ENCODE data around the gene SMC1B.
"Not testable (repeated sequence)": the region's sequence is repeated elsewhere in the genome, so short reads cannot be mapped to it uniquely, and the experiment has no call there.

The SMC1B gene

GRCh38 chr22:45421349-45422055 is 8.1 kb upstream of the SMC1B start:
- DNase-seq: no peak

DNA sequence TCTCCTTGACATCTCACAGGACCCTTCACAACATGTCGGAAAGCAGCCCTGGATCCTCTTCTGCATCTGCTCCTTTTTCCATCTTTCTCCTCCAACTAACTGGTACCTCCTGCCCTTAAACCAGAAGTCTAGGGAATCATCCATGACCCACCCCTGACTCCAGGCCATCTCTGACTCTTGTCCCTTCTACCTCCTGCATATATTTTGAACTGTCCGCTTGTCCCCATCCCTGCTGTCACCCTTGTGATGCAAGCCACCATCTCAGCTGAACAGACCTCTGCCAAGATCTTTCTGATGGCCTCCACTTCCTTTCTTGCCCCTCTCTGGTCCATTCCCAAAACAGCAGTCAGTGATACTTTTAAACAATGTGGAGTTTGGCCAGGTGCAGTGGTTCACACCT is 7.1 kb upstream of the SMC1B start:
- DNase-seq: no peak

GRCh38 chr22:45420011-45420410 is 6.6 kb upstream of the SMC1B start:
- no peak for DNase-seq

GRCh38 chr22:45418770-45419138 is 5.4 kb upstream of the SMC1B start:
- no peak for DNase-seq

- DNase-seq: no peak
Observed at GRCh38 chr22:45418056-45418769, 4.8 kb upstream of the SMC1B start.

GRCh38 chr22:45413013-45413367 is 409 bp downstream of the SMC1B start:
- no peak for DNase-seq

DNA sequence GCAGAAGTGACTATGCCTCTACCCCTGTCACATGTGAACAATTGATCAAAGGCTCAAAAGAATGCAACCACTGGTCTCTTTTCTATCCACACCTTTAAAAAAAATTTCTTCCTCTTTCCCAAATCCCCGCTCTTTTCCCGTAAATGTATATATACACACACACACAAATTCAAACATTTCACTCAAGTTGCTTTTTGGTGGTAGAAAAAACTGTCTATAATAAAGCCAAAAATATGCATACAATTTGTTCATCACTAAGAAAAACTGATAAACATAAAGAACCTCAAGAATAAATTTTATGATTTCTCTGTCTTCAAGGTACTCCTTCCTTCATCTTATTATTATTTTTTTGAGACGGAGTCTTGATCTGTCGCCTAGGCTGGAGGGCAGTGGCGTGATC is 5.6 kb downstream of the SMC1B start:
- no peak for DNase-seq

DNA sequence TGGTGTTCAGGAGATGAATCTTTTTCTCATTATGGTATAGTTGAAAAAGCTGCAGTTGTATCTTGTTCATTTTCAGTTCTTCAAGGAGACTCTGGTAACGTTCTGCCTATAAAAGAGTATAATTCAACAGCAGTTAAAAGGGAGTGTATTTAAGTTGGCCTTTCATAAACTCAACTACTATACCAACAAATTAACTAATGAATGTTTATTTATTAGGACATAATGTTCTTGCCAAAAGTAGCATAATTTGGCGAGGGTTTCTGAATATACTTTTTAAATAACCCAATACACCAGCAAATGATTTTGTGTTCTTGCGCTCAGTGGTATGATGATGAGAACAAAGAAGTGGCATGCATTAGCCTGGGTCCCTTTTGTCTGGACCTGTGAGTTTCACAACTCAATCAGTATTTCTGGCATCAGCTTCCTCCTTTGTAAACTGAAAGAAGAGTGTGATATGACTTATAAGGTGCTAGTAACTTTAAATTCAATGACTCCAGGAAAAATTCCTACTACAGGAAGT is 10.9 kb downstream of the SMC1B start:
- DNase-seq: no peak

- DNase-seq: no peak
Observed at GRCh38 chr22:45399712-45400445, 13.5 kb downstream of the SMC1B start.

- DNase-seq: no peak
Observed at GRCh38 chr22:45398214-45398613, 15.2 kb downstream of the SMC1B start.

DNA sequence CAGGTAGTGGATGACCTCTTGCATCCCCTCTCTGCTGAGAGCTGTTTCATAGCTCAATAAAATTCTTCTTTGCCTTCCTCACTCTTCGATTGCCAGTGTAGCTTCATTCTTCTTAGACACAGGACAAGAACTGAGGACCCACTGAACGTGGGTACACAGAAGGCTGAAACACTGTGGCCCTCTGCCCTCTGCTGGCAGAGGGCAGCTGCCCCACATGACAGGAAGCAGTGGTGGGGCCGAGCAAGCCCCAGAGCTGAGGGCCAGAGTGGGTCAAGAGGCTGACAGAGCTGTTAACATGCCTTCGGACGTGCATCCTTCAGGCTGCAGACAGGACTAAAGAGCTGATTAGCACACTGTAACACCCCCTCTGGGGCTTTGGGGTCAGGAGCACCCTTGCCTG is 15.6 kb downstream of the SMC1B start:
- DNase-seq: no peak

DNA sequence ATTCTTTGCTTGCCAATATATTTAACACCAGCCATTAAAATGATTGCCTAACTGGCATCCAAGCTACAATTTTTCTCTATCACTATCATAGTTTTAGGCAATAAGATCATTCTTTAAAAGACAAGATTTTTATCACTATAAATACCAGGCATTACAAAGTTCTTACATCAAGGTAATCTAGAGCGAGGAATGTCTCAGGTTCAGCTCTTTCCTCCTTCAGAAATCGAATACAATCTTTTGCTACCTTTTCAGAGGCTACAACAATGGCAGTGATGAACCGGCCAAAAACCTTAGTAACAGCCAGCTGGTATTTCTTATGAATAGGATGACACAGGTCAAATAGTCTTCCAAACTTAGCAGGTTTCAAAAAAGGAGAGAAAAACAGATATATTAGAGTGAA is 23.9 kb downstream of the SMC1B start:
- DNase-seq: no peak

DNA sequence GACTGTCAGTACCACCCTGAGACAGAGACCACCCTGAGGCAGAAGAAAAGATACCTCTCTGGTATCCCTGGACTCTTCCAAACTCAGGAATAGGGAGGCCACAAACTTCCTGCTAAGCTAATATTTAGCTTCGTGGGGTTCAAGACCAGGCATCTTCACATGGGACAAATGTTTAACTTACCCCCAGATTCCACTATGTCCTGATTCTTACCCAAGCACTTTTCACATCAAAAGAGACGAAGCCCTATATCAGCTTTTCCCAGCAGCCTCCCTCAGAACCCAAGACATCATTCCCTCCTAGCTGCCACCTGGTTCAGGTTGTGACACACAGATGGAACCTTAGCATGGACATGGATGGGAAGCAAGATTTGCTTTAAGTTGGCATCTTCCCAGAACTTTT is 32.1 kb downstream of the SMC1B start:
- DNase-seq: no peak

DNA sequence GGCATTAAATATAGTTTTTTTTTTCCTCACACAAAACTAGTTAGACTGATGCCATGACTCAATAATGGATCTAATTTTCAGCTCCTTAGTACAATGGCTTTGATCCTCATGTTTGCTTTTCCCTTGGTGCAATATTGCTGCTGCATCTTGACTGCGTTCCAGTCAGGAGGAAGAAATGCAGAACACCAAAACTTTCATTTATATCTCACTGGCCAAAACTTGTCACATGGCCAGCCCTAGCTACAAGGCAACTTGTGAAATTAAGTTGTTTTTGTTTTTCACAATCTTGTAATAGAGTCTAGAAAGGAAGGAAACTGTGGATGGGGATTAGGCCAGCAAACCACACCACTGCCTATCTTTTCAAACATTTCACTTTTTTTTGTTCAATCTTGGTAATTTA is 36.7 kb downstream of the SMC1B start:
- DNase-seq: no peak

DNA sequence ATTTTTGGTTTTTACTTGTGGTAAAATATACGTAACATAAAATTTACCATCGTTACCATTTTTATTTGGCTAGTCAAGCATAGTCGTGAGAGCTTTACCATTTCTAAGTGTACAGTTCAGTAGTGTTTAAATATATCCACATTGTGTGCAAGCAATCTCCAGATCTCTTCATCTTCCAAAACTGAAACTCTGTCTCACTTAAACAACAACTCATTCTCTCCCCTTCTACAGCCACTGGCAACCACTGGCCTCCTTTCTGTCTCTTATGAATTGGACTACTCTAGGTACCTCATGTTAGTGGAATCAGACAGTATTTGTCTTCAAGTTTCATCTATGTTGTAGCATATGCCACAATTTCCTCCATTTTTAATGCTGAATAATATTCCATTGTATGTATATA is 37.4 kb downstream of the SMC1B start:
- no peak for DNase-seq

DNA sequence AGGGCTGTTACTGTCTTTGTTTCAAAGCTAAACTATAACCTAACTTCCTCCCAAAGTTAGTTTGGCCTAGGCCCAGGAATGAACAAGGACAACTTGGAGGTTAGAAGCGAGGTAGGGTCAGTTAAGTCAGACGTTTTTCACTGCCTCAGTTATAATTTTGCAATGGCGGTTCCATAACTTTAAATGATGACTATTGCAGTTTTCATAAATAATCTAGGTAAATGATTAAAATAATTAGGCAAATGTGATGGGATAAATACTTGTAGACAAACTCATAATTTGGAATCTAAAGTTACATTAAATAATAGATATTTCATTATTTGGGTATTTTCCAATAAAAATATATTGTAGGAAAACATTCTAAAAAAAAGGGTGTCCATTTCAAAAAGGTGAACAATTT is 39.8 kb downstream of the SMC1B start:
- not testable (repeated sequence) for DNase-seq

DNA sequence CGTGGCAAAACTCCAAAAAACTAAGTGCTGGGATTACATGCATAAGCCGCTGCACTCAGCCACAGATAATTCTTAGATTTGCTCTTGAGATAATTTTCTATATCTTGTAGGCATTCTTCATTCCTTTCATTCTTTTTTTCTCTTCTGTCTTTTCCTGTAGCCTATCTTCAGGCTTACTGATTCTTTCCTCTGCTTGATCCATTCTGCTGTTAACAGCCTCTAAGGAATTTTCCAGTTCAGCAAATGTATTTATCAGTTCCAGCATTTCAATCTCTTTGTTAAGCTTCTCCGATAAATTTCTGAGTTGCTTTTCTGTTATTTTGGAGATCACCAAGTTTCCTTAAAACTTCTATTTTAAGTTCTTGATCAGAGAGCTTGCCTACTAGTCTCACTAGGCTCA is 46.7 kb downstream of the SMC1B start:
- no peak for DNase-seq

GRCh38 chr22:45359627-45360026 is 53.8 kb downstream of the SMC1B start:
- no peak for DNase-seq

DNA sequence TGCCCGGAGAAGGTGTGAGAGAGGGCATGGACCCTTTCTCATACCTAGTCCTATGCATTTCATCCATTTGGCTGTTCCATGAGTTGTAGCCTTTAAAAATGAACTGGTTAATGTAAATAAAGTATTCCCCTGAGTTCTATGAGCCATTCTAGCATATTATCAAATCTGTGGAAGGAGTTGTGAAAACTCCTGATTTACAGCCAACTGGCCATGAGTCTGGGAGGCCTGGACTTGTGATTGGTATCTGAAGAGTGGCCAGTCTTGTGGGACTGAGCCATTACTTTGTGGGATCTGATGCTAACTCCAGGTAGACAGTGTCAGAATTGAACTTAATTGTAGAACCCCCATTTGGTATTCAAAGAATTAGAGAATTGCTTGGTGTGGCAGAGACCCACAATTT is 55.3 kb downstream of the SMC1B start:
- no peak for DNase-seq

GRCh38 chr22:45357490-45357889 is 55.9 kb downstream of the SMC1B start:
- no peak for DNase-seq

GRCh38 chr22:45353786-45354185 is 59.6 kb downstream of the SMC1B start:
- DNase-seq: no peak

GRCh38 chr22:45352757-45353156 is 60.6 kb downstream of the SMC1B start:
- not testable (repeated sequence) for DNase-seq

DNA sequence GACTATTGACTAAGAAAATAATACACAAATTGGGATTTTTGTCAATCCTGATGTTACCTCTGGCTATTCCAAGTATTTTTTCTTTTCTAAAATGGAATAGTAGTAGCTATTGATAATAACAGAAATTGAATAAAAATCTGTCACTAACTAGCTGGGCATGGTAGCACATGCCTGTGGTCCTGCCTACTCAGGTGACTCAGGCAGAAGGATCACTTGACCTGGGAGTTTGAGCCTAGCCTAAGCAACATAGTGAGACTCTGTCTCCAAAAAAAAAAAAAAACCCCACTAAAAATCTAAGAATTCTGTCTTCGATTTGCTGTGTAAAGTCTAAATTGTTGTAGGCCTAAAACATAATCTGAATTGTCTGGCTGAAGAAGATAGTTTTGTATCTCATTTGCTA is 61.4 kb downstream of the SMC1B start:
- DNase-seq: no peak

GRCh38 chr22:45349916-45350315 is 63.5 kb downstream of the SMC1B start:
- no peak for DNase-seq
